GM12801 (cell line): Measurements from ENCODE around the gene EHBP1.

ENCODE experiments used
- CTCF ChIP-seq: IDR thresholded peaks from one replicate; pipeline ENCODE4 v1.5.1; 2011; ENCODE audit warnings: control low read depth; ENCODE audit not compliant: insufficient read length; ENCODE audit errors: extremely low read depth

The EHBP1 gene

GRCh38 chr2:63044362-63045327 is 339.1 kb downstream of the EHBP1 start:
- no peak for TF ChIP-seq CTCF

GRCh38 chr2:63046552-63046951 is 341.0 kb downstream of the EHBP1 start:
- no peak for TF ChIP-seq CTCF

GRCh38 chr2:63046961-63047320 is 341.4 kb downstream of the EHBP1 start:
- no peak for TF ChIP-seq CTCF

DNA sequence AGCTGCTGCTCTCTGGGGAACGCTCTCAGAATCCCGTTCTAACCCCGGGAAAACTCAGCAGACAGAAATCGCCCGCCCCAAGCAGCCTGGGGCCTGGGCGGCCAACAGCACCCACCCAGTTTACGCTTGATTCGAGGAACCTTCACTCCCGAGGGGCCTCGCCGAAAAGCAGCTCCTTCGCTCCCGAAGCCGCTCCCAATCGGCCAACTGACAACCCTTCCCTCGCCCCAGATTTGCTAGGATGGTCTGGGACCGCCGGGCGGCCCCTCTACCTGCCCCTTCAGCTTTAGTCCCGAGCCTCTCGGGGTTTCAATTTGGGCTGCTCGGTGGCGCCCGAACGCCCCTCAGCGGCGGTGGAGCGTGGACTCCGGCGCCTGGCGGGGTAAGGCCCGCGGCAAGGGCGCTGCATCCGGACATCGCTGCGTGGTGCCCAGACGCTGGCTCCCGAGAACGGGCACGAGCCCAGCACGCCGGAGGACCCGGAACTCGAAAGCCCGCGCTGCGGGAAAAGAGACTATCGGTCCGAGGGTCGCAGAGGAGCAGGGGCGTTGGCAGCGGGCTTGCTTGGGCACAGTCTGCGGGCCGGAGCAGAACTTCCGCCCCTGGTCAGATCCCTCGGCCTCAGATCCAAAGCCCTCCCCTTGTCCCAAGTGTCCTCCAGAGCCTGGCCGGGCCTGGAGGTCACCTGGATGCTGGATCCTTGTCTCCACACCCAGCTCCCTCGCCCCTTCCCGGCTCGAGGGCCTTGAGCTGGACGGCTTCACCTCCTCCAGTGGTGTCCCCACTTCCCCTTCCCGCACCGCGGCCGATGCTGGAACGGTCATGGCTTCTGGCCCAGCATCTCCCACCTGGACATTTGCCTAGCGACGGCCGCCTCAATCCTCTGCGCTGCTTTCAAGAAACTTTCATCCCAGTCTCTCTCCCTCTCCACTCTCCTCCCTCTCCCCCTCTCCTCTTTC is 342.1 kb downstream of the EHBP1 start:
- TF ChIP-seq CTCF = no peak

DNA sequence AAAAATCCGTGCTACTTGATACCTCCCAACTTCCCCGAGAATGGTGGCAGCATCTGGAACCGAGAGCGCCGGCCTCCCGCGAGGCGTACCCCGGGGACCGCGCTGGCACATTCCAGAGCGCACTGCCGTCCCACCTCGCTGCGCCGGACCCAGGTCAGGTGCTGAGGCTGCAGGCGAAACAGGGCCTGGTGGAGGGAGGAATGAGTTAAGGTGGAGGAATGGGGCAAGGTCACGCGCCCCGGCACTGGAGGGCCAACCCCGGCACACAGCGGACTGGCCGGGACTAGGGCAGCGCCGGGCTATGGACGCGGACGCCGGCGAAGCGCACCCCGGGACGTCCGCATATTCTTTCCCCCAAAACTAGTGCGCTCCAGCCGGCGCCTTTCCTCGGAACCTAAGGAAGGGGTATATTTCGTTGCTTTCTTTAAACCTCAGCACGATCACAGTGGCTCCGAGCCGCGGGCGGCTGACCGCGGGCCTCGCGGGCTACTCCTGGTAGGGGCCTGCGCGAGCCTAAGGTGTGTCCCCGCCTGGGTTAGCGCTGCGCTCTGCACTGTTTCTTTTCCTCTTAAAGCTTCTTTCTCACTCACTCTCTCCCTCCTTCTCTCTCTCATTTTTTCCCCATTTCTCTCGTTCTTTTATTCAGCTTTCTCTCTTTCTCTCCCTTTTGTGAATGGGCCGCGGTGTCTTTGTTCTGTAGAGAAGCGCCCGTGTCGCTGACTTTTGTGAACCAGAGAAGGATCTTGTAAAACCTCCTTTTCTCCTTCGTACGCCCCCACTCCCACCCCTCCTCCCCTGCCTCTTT is 343.1 kb downstream of the EHBP1 start:
- TF ChIP-seq CTCF = no peak

DNA sequence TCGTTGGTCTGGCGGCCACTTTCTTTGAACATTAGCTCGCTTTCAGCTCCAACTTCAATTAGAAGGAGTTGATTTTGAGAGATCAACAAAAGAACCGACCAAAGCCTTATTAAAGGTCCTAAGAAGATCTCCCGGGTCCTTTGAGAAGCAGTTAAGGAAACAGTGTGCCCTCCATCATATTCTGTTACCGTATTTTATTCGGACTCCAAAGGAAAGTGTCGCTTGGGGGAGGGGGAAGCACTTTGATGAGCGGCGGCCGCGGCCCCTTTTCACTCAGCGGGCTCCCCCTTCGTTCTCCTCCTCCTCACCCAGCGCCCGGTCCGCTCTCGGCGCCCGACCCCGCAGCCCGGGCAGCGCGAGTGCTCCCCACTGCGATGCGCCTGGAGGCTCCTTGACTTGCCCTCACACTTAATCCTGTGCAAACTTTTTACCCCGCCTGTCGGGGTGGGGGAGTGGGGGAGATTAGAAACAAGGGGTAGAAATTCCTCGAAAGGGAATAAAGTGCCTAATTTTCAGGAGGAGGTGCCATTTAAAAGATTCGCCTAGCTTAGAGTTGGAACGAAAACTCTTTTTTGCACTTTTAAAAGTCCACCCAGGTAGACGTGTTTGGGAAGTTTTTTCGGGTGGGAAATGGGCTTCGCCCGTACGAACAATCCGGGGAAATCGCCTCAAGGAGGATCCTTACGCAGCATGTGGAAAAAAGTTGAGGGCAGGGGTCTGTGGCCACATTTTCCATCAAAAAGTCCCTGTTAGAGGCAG is 343.9 kb downstream of the EHBP1 start:
- no peak for TF ChIP-seq CTCF
